GM12878 (cell line): ENCODE measurements around the gene PPP1R12B. TPM values are rescaled to one million over a fixed set of nuclear protein-coding genes. Genes with fewer than 3 reads are reported as not detected.

Experiments used
- ATAC-seq: fragments of 200-7000 bp; cut with Tn5 transposase; 3 replicates; pipeline ENCODE4 v1.9.1; 2020; ENCODE audit warnings: mild to moderate bottlenecking, moderate library complexity
- BruUV-seq: library from RNA; stranded (reverse); fragments of 400-500 nt; replicated peaks from 2 replicates; lab custom pipeline; 2021; lab: Mats Ljungman, UMichigan
- CTCF ChIA-PET: fragments of 300-600 bp; sonication (Branson Sonifier 250); formaldehyde crosslinking; extraction: SDS; loops from one replicate; lab custom pipeline; 2021; ENCODE audit warnings: inconsistent platforms; lab: Yijun Ruan, JAX
- POLR2A ChIA-PET: fragments of 350-600 bp; formaldehyde crosslinking; extraction: SDS; loops from one replicate; lab custom pipeline; 2021; ENCODE audit warnings: inconsistent platforms; lab: Charles Lee
- RAD21 ChIA-PET: fragments of 300-600 bp; sonication (Branson Sonifier 250); formaldehyde crosslinking; loops from one replicate; lab custom pipeline; 2023; ENCODE audit warnings: antibody characterized with exemption; ENCODE audit not compliant: unreplicated experiment; lab: Charles Lee
- SMC1A ChIA-PET: fragments of 300-600 bp; sonication (Branson Sonifier 250); formaldehyde crosslinking; loops from one replicate; lab custom pipeline; 2023; ENCODE audit not compliant: unreplicated experiment, uncharacterized antibody; lab: Charles Lee
- DNase-seq: peaks from one replicate; pipeline ENCODE4 v3.0.0-alpha.2; 2011; ENCODE audit warnings: low read depth, low spot score
- FAIRE-seq: peaks from 3 replicates; lab custom pipeline; 2011; peaks lifted over from hg19 to GRCh38; lab: Jason Lieb, UNC
- H2AFZ ChIP-seq: 2 replicates; pipeline ENCODE4 v1.6.0; 2011; ENCODE audit warnings: low read depth, low read length, control low read depth; ENCODE audit not compliant: control insufficient read depth
- H3K27ac ChIP-seq: 2 replicates; pipeline ENCODE4 v1.5.1; 2011; ENCODE audit warnings: control low read depth; ENCODE audit not compliant: control insufficient read depth, insufficient read depth
- H3K27me3 ChIP-seq, 2 experiments: replicated peaks in 1 of 2; 2 replicates each; pipeline versions ENCODE4 v1.6.0 to v1.6.1; 2011; ENCODE audit warnings: low read length in 1 of 2; ENCODE audit not compliant: control insufficient read depth in 2 of 2, insufficient read depth in 2 of 2
- H3K36me3 ChIP-seq, 2 experiments: 2 replicates each; pipeline ENCODE4 v1.5.1; 2011; ENCODE audit warnings: low read length in 1 of 2; ENCODE audit not compliant: control insufficient read depth in 2 of 2, insufficient read depth in 2 of 2
- H3K4me1 ChIP-seq: 2 replicates; pipeline ENCODE4 v1.6.1; 2011; ENCODE audit warnings: mild to moderate bottlenecking, low read length, moderate library complexity, mixed read lengths; ENCODE audit not compliant: control insufficient read depth, insufficient read depth
- H3K4me2 ChIP-seq: 2 replicates; pipeline ENCODE4 v1.6.0; 2011; ENCODE audit warnings: control low read depth; ENCODE audit not compliant: control insufficient read depth, insufficient read depth
- H3K4me3 ChIP-seq: fragments of 200-600 bp; sonication (generic); 2 replicates; pipeline ENCODE4 v1.5.1; 2016
- H3K79me2 ChIP-seq: 2 replicates; pipeline ENCODE4 v1.6.0; 2011; ENCODE audit warnings: low read length; ENCODE audit not compliant: control insufficient read depth, insufficient read depth
- H3K9ac ChIP-seq: 2 replicates; pipeline ENCODE4 v1.8.0; 2011; ENCODE audit warnings: low read length, control low read depth, mixed read lengths; ENCODE audit not compliant: control insufficient read depth, insufficient read depth
- H3K9me3 ChIP-seq: replicated peaks from 3 replicates; pipeline ENCODE4 v1.5.1; 2011; ENCODE audit warnings: mild to moderate bottlenecking, low read length; ENCODE audit not compliant: control insufficient read depth, insufficient read depth
- H4K20me1 ChIP-seq: 2 replicates; pipeline ENCODE4 v1.6.0; 2011; ENCODE audit not compliant: control insufficient read depth, insufficient read depth
- ATF7 ChIP-seq: fragments of 450-650 bp; IDR thresholded peaks from 2 replicates; pipeline ENCODE4 v1.6.1; 2016; ENCODE audit warnings: low read depth, mild to moderate bottlenecking
- CTCF ChIP-seq, 3 experiments: IDR thresholded peaks in 2 of 3; conservative IDR thresholded peaks in 1 of 3; 2 replicates each; pipeline ENCODE4 v1.5.1; 2011; ENCODE audit warnings: low read depth in 3 of 3, low read length in 3 of 3, mild to moderate bottlenecking in 3 of 3, control low read depth in 2 of 3, moderate library complexity in 2 of 3, inconsistent platforms in 1 of 3, mixed read lengths in 1 of 3; ENCODE audit not compliant: control insufficient read depth in 2 of 3, insufficient read depth in 1 of 3; ENCODE audit errors: extremely low read depth in 1 of 3
- FOXK2 ChIP-seq: fragments of 450-650 bp; IDR thresholded peaks from 2 replicates; pipeline ENCODE4 v1.6.1; 2017; ENCODE audit warnings: mild to moderate bottlenecking, moderate library complexity
- JUND ChIP-seq: IDR thresholded peaks from 2 replicates; pipeline ENCODE4 v1.6.1; 2012; ENCODE audit warnings: low read depth, mild to moderate bottlenecking, low read length, improper control_type of control experiment, moderate library complexity
- MLLT1 ChIP-seq: fragments of 450-650 bp; IDR thresholded peaks from 2 replicates; pipeline ENCODE4 v1.6.1; 2016; ENCODE audit warnings: mild to moderate bottlenecking
- MTA2 ChIP-seq: fragments of 450-650 bp; IDR thresholded peaks from 2 replicates; pipeline ENCODE4 v1.6.1; 2016; ENCODE audit warnings: low read depth, mild to moderate bottlenecking, moderate library complexity
- MYC ChIP-seq: IDR thresholded peaks from 2 replicates; pipeline ENCODE4 v1.6.1; 2011; ENCODE audit warnings: mild to moderate bottlenecking, low read length, moderate library complexity, inconsistent platforms; ENCODE audit not compliant: insufficient read depth, insufficient replicate concordance, insufficient read length, severe bottlenecking
- NBN ChIP-seq: fragments of 450-650 bp; IDR thresholded peaks from 2 replicates; pipeline ENCODE4 v1.6.1; 2016
- NR2C1 ChIP-seq: fragments of 450-650 bp; IDR thresholded peaks from 2 replicates; pipeline ENCODE4 v1.6.1; 2017; ENCODE audit warnings: antibody characterized with exemption, mild to moderate bottlenecking, moderate library complexity
- RB1 ChIP-seq: fragments of 450-650 bp; formaldehyde crosslinking; IDR thresholded peaks from 2 replicates; pipeline ENCODE4 v1.6.1; 2017; ENCODE audit warnings: mild to moderate bottlenecking, borderline replicate concordance
- SP1 ChIP-seq: IDR thresholded peaks from one replicate; pipeline ENCODE4 v1.6.1; 2011; ENCODE audit warnings: low read depth, low read length
- TCF3 ChIP-seq: IDR thresholded peaks from 2 replicates; pipeline ENCODE4 v1.6.1; 2012; ENCODE audit warnings: low read depth, mild to moderate bottlenecking, low read length, borderline replicate concordance; ENCODE audit not compliant: insufficient read depth
- WGBS: methylation state at CpG from one replicate; pipeline ENCODE4 v1.1.6; 2016; ENCODE audit warnings: low lambda C conversion rate; ENCODE audit not compliant: insufficient replicate concordance, insufficient coverage; ENCODE audit errors: missing lambda C conversion rate; 5-methylcytosine and 5-hydroxymethylcytosine counted together
- in situ Hi-C: fragments of 300-500 bp; cut with MboI; formaldehyde crosslinking; loops from 9 replicates; pipeline ENCODE4 v1.14.3; 2018; ENCODE audit warnings: mixed read lengths
- intact Hi-C: fragments of 100-400 bp; cut with micrococcal nuclease; formaldehyde crosslinking; loops from one replicate; pipeline ENCODE4 v1.14.2; 2022; ENCODE audit not compliant: unreplicated experiment
- polyA plus RNA-seq, 11 experiments: library from polyadenylated mRNA; depleted of rRNA in 4 of 11; unstranded in 6 of 11; stranded (reverse) in 5 of 11; fragments of >200 nt; fragmentation: Nextera tagmentation in 4 of 11; fragmentation: Illumina TruSeq in 1 of 11; extraction: Ambion mirVana in 4 of 11; extraction: Trizol in 1 of 11; gene quantifications; 1 replicate in 1 of 11; 2 replicates in 10 of 11; pipeline versions ENCODE4 v1.2.1 to v1.2.3, GENCODE V29; 2011 to 2016; ENCODE audit warnings: inconsistent platforms in 2 of 11, missing spikeins in 2 of 11, low read depth in 1 of 11
- total RNA-seq, 4 experiments: library from RNA; depleted of rRNA in 3 of 4; stranded (reverse); fragments of >200 nt in 3 of 4; fragmentation: Illumina TruSeq in 1 of 4; extraction: Trizol in 1 of 4; gene quantifications; 2 replicates each; pipeline versions ENCODE4 v1.2.1 to v1.2.3, GENCODE V29; 2013 to 2021

PPP1R12B gene
- total and polyA plus RNA-seq, 10 of the 15 experiments (the other 5 are each of a cell fraction or from before 2014, with no cell fraction given): 0.29 to 9.4 (median 4.7) TPM

- peaks cover 2 to 13% of the 10 kb centered on the region in 2 experiments; a peak in 3 of 4 replicates for H3K36me3 ChIP-seq
- no peaks in the 10 kb centered on the region for H3K9me3 ChIP-seq
- ChIA-PET POLR2A (no interaction called here), SMC1A (interaction anchor here (1.0 kb wide), 1 partner anchor 12 kb away, joined by 3 read pairs; the partner anchor contains the start of gene UBE2T), RAD21 (interaction anchor here (0.5 to 1.6 kb wide), 5 partner anchors 12 to 170 kb away, joined by 3 to 7 read pairs (median 3); partner anchors contain the start of genes LGR6 and UBE2T), CTCF (interaction anchor here (1.3 to 3.1 kb wide), 5 partner anchors 12 to 270 kb away, joined by 3 to 14 read pairs (median 4); partner anchors contain the start of gene UBE2T)
- no peaks in the 10 kb centered on the region for H3K79me2 ChIP-seq
- in situ Hi-C loops: no loop called here
- ATAC-seq (no peak), FAIRE-seq (no peak), DNase-seq (no peak)
- no peaks in the 10 kb centered on the region for H3K4me1 ChIP-seq
- no peak overlapping the region for H3K27ac ChIP-seq
- no peak overlapping the region for H3K4me3 ChIP-seq
- no peak overlapping the region for H3K4me2 ChIP-seq
- no peaks in the 10 kb centered on the region for H4K20me1 ChIP-seq
- no peak for TF ChIP-seq SP1
- 0 out of 6 replicates have a peak, but pooled peaks of 1 of the 3 experiments have one; percentile 6 for TF ChIP-seq CTCF (IDR thresholded peaks at IDR 0.05 in 2 of 3, conservative IDR thresholded peaks at IDR 0.05 in 1 of 3; ENCODE audit: control insufficient read depth in 2 of 3, extremely low read depth in 1 of 3, insufficient read depth in 1 of 3, low read depth in 3 of 3, low read length in 3 of 3)
- no peaks in the 10 kb centered on the region for H3K27me3 ChIP-seq
- BruUV-seq: no TSS peak
- intact Hi-C loops: no loop called here
- H2AFZ ChIP-seq: no peak overlapping the region
- H3K9ac ChIP-seq: no peak overlapping the region
Observed at GRCh38 chr1:202329891-202330290, 18.6 kb upstream of the PPP1R12B start.

- WGBS: 83% methylated on average over 4 of the region's 4 CpGs
- no peak for DNase-seq
- no peak for TF ChIP-seq NR2C1
- TF ChIP-seq FOXK2: no peak
- no peak for TF ChIP-seq NBN
- TF ChIP-seq MTA2: no peak
- no peak for TF ChIP-seq TCF3
- no peak for TF ChIP-seq ATF7
- no peak for TF ChIP-seq JUND
- no peak for TF ChIP-seq MLLT1
- no peak for TF ChIP-seq RB1
- TF ChIP-seq MYC: no peak
- TF ChIP-seq, all 136 proteins: peak for 0
- in situ Hi-C loops: no loop called here
- H3K9me3 ChIP-seq: no peaks in the 10 kb centered on the region
- H4K20me1 ChIP-seq: no peaks in the 10 kb centered on the region
- no peaks in the 10 kb centered on the region for H3K27me3 ChIP-seq
- no peak overlapping the region for H3K4me3 ChIP-seq
- intact Hi-C loops: no loop called here
- ChIA-PET CTCF (interaction anchor here (0.9 kb wide), 1 partner anchor 10 kb away, joined by 3 read pairs; no protein-coding TSS in a partner anchor), RAD21 (no interaction called here), POLR2A (no interaction called here), SMC1A (no interaction called here)
- H3K4me1 ChIP-seq: no peaks in the 10 kb centered on the region
- no peak for FAIRE-seq
- H3K27ac ChIP-seq: no peak overlapping the region
- H3K36me3 ChIP-seq: peaks cover 2 to 13% of the 10 kb centered on the region in 2 experiments; a peak in 3 of 4 replicates
- ATAC-seq: no peak
- BruUV-seq: no TSS peak
- peaks cover 5% of the 10 kb centered on the region for H3K79me2 ChIP-seq
- no peak overlapping the region for H3K4me2 ChIP-seq
- H3K9ac ChIP-seq: no peak overlapping the region
- H2AFZ ChIP-seq: no peak overlapping the region
Observed at GRCh38 chr1:202333861-202334260, 14.6 kb upstream of the PPP1R12B start.
